Measurements from ENCODE around the gene AP1G2. TPM values are rescaled to one million over a fixed set of nuclear protein-coding genes. Genes with fewer than 3 reads are reported as not detected.

AP1G2 gene
- total RNA-seq, 1 experiment from 2014 or later: 160 TPM

GRCh38 chr14:23565626-23566025, 2.0 kb downstream of the AP1G2 start:
- Histone ChIP-seq H3K27me3 (replicated peaks; ENCODE audit: control insufficient read depth, insufficient read depth, low read length) (no peaks in the 10 kb centered on the region), H3K4me1 (peaks cover 9% of the 10 kb centered on the region; the same call in 1 of the 2 replicates), H3K4me3 (ENCODE audit: low read depth, low read length) (no peak overlapping the region), H3K36me3 (ENCODE audit: control insufficient read depth, insufficient read depth, low read length) (peaks cover 3% of the 10 kb centered on the region), H3K9me3 (no peaks in the 10 kb centered on the region)
- no peak for TF ChIP-seq CTCF (IDR thresholded peaks at IDR 0.05; ENCODE audit: insufficient read depth in 1 of 2, low read depth in 1 of 2, low read length in 1 of 2, severe bottlenecking in 1 of 2, unreplicated experiment in 1 of 2)
- H3K27ac Mint-ChIP-seq (ENCODE audit: unreplicated experiment): no peak overlapping the region
- intact Hi-C loops (cut with micrococcal nuclease; ENCODE audit: unreplicated experiment): no loop called here
- H3K4me1 Mint-ChIP-seq (ENCODE audit: low read depth, unreplicated experiment): peaks cover 7% of the 10 kb centered on the region
- BruUV-seq (replicated peaks): no TSS peak
- H3K27me3 Mint-ChIP-seq (ENCODE audit: insufficient read depth, unreplicated experiment): no peaks in the 10 kb centered on the region
- no peak for DNase-seq
- ChIA-PET POLR2A (no interaction called here), CTCF (no interaction called here)
- no peaks in the 10 kb centered on the region for H3K9me3 Mint-ChIP-seq (ENCODE audit: unreplicated experiment)
- H3K36me3 Mint-ChIP-seq (ENCODE audit: insufficient read depth, unreplicated experiment): peaks cover 38% of the 10 kb centered on the region
- no peak overlapping the region for H3K4me3 Mint-ChIP-seq (ENCODE audit: unreplicated experiment)

DNA sequence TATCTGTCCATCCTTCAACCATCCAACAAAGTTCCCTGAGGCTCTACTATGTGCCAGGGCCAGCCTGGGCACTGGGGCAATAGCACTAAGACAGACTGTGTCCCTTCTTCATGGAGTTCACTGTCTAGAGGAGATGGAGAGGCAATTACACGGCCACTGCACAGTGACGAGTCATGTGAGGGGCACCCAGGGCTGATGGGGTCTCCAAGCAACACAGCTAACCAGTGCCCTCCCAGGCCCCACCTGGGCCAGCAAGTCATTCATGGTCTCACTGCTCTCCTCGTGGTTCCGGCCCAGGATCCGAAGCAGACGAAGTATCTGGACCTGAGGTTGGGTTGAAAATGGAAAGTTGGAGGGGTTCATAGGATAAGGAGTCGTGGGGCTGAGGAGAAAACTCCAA, 2.7 kb downstream of the AP1G2 start:
- ChIA-PET POLR2A (no interaction called here), CTCF (no interaction called here)
- peak overlapping the region; percentile 43 for H3K4me3 Mint-ChIP-seq (ENCODE audit: unreplicated experiment)
- peaks cover 44% of the 10 kb centered on the region for H3K36me3 Mint-ChIP-seq (ENCODE audit: insufficient read depth, unreplicated experiment)
- TF ChIP-seq CTCF (IDR thresholded peaks at IDR 0.05; ENCODE audit: insufficient read depth in 1 of 2, low read depth in 1 of 2, low read length in 1 of 2, severe bottlenecking in 1 of 2, unreplicated experiment in 1 of 2): no peak
- intact Hi-C loops (cut with micrococcal nuclease; ENCODE audit: unreplicated experiment): no loop called here
- Histone ChIP-seq H3K4me1 (peaks cover 9% of the 10 kb centered on the region; the same call in 1 of the 2 replicates), H3K36me3 (ENCODE audit: control insufficient read depth, insufficient read depth, low read length) (peaks cover 4% of the 10 kb centered on the region), H3K9me3 (no peaks in the 10 kb centered on the region), H3K4me3 (ENCODE audit: low read depth, low read length) (no peak overlapping the region), H3K27me3 (replicated peaks; ENCODE audit: control insufficient read depth, insufficient read depth, low read length) (no peaks in the 10 kb centered on the region)
- no peak overlapping the region for H3K27ac Mint-ChIP-seq (ENCODE audit: unreplicated experiment)
- DNase-seq: no peak
- H3K27me3 Mint-ChIP-seq (ENCODE audit: insufficient read depth, unreplicated experiment): no peaks in the 10 kb centered on the region
- H3K9me3 Mint-ChIP-seq (ENCODE audit: unreplicated experiment): no peaks in the 10 kb centered on the region
- BruUV-seq (replicated peaks): no TSS peak
- peaks cover 7% of the 10 kb centered on the region for H3K4me1 Mint-ChIP-seq (ENCODE audit: low read depth, unreplicated experiment)

DNA sequence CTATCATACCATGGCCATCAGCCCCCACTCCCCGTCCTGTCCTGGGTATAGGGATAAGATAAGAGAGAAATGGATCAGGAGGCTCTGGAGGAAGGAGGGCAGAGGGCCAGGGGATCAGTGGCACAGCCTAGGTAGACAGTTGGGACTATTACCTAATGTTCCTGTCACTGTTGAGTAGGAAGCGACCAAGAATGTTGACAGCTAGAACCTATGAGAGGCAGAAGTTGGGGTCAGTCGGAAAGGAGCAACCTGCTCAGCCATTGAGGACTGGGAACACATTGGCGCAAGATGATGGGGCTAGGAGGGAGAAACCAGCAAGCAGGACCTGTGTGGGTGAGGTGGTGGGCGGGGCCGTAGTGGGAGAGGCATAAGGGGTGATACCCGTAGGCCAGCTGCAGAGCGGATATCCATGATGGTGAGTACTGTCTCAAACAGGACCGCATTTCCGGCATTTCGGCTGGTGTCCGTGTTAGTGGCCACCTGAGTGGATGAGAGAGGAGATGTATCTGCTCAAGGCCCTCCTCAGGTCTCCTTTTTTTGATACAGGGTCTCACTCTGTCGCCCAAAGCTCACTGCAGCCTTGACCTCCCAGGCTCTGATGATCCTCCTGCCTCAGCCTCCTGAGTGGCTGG, 3.3 kb downstream of the AP1G2 start:
- H3K4me1 ChIP-seq: peaks cover 9% of the 10 kb centered on the region; the same call in 1 of the 2 replicates
- peaks cover 49% of the 10 kb centered on the region for H3K36me3 Mint-ChIP-seq (ENCODE audit: insufficient read depth, unreplicated experiment)

More for the DNA sequence above, 3.3 kb downstream of the AP1G2 start:
- Mint-ChIP-seq H3K4me3 (ENCODE audit: unreplicated experiment) (no peak overlapping the region), H3K4me1 (ENCODE audit: low read depth, unreplicated experiment) (peaks cover 4% of the 10 kb centered on the region), H3K27me3 (ENCODE audit: insufficient read depth, unreplicated experiment) (no peaks in the 10 kb centered on the region), H3K9me3 (ENCODE audit: unreplicated experiment) (no peaks in the 10 kb centered on the region), H3K27ac (ENCODE audit: unreplicated experiment) (no peak overlapping the region)
- no TSS peak for BruUV-seq (replicated peaks)
- no peaks in the 10 kb centered on the region for H3K9me3 ChIP-seq
- H3K36me3 ChIP-seq (ENCODE audit: control insufficient read depth, insufficient read depth, low read length): peaks cover 5% of the 10 kb centered on the region
- no peaks in the 10 kb centered on the region for H3K27me3 ChIP-seq (replicated peaks; ENCODE audit: control insufficient read depth, insufficient read depth, low read length)
- no peak for TF ChIP-seq CTCF (IDR thresholded peaks at IDR 0.05; ENCODE audit: insufficient read depth in 1 of 2, low read depth in 1 of 2, low read length in 1 of 2, severe bottlenecking in 1 of 2, unreplicated experiment in 1 of 2)
- DNase-seq: no peak
- ChIA-PET CTCF (interaction anchor here (7.3 kb wide), 1 partner anchor 86 kb away, joined by 50 read pairs; no protein-coding TSS in a partner anchor), POLR2A (no interaction called here)
- no peak overlapping the region for H3K4me3 ChIP-seq (ENCODE audit: low read depth, low read length)
- intact Hi-C loops (cut with micrococcal nuclease; ENCODE audit: unreplicated experiment): no loop called here

Measured in Caco-2 (cell line).